Prostate gland (tissue), 2 donors: Measurements from ENCODE around the gene ASS1. TPM values are rescaled to one million over a fixed set of nuclear protein-coding genes. Genes with fewer than 3 reads are reported as not detected.
A peak's percentile ranks its signal among the peaks of the same experiment; 100 is the strongest.

Experiments
- DNase-seq: peaks from one replicate; pipeline ENCODE4 v3.0.0-alpha.2; 2019; ENCODE audit warnings: low spot score
- H3K27ac ChIP-seq, 2 donors: fragments of 200-600 bp; sonication (generic); 2 replicates each; pipeline ENCODE4 v1.5.1; 2017 to 2019
- H3K27me3 ChIP-seq: fragments of 200-600 bp; sonication (generic); replicated peaks from 2 replicates; pipeline ENCODE4 v1.5.1; 2019; ENCODE audit not compliant: insufficient read depth
- H3K36me3 ChIP-seq, 2 donors: fragments of 200-600 bp; sonication (generic); 1 replicate in 1 of 2; 2 replicates in 1 of 2; pipeline versions ENCODE4 v1.5.1 to v1.8.1; 2017 to 2019
- H3K4me1 ChIP-seq: fragments of 200-600 bp; sonication (generic); replicated peaks from 2 replicates; pipeline ENCODE4 v1.5.1; 2019
- H3K4me3 ChIP-seq, 2 donors: fragments of 200-600 bp; sonication (generic); 2 replicates each; pipeline ENCODE4 v1.5.1; 2017 to 2019
- H3K9me3 ChIP-seq: fragments of 200-600 bp; sonication (generic); 2 replicates; pipeline ENCODE4 v1.5.1; 2017
- POLR2A ChIP-seq: fragments of 450-650 bp; IDR thresholded peaks from one replicate; pipeline ENCODE4 v1.6.1; 2016; ENCODE audit warnings: antibody characterized with exemption, mild to moderate bottlenecking
- POLR2AphosphoS5 ChIP-seq: sonication (generic); formaldehyde crosslinking; IDR thresholded peaks from one replicate; pipeline ENCODE4 v1.6.1; 2017; ENCODE audit warnings: antibody characterized with exemption
- WGBS: methylation state at CpG from one replicate; pipeline ENCODE4 v1.1.5; 2018; 5-methylcytosine and 5-hydroxymethylcytosine counted together
- intact Hi-C: fragments of 100-400 bp; cut with DNase I; formaldehyde crosslinking; loops from one replicate; pipeline ENCODE4 v1.14.2; 2022
- total RNA-seq, 2 donors: library from RNA; depleted of rRNA; stranded (reverse); fragments of >200 nt; gene quantifications; one replicate each; pipeline ENCODE4 v1.1.0, GENCODE V29; 2016
- TF ChIP-seq, protein P1 (sequence below), 4 experiments: fragments of 200-600 bp in 2 of 4; fragments of 450-650 bp in 2 of 4; sonication (generic) in 2 of 4; IDR thresholded peaks; 1 replicate in 3 of 4; 2 replicates in 1 of 4; pipeline ENCODE4 v1.5.1; 2016 to 2019; ENCODE audit warnings: antibody characterized with exemption in 4 of 4, mild to moderate bottlenecking in 2 of 4, moderate library complexity in 2 of 4

ASS1 gene
- total RNA-seq, 2 donors from 2014 or later: 59.4 to 228 TPM

DNA sequence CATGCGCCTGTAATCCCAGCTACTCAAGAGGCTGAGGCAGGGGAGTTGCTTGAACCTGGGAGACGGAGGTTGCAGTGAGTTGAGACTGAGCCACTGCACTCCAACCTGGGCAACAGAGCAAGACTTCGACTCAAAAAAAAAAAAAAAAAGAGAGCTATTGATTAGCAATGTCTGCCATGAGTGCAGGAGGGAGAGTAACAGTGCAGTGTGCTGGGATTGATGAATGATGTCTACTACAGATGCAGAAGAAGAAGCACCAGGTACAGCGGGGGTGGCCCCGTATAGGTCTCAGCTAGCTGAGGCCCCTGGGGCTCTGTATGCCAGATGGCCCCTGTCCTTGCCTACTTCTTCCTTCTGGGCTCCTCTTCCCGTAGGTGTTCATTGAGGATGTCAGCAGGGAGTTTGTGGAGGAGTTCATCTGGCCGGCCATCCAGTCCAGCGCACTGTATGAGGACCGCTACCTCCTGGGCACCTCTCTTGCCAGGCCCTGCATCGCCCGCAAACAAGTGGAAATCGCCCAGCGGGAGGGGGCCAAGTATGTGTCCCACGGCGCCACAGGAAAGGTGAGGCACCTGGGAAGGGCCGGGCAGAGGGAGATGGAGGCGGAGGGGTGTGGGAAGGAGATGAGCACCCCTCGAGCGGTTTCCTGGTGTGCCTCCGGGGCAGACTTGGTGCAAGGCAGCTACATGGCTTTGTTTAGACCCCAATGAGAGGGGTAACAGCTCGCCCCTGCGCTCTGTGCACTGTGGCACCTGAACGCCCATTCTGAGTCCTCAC is 13.5 kb downstream of the ASS1 start:
- no peak overlapping the region for H3K4me3 ChIP-seq
- intact Hi-C loops: no loop called here
- DNase-seq: no peak
- H3K27me3 ChIP-seq: no peaks in the 10 kb centered on the region
- H3K4me1 ChIP-seq: no peaks in the 10 kb centered on the region
- WGBS: 95% methylated on average over 23 of the region's 23 CpGs
- H3K9me3 ChIP-seq: no peaks in the 10 kb centered on the region
- TF ChIP-seq, protein P1, sequence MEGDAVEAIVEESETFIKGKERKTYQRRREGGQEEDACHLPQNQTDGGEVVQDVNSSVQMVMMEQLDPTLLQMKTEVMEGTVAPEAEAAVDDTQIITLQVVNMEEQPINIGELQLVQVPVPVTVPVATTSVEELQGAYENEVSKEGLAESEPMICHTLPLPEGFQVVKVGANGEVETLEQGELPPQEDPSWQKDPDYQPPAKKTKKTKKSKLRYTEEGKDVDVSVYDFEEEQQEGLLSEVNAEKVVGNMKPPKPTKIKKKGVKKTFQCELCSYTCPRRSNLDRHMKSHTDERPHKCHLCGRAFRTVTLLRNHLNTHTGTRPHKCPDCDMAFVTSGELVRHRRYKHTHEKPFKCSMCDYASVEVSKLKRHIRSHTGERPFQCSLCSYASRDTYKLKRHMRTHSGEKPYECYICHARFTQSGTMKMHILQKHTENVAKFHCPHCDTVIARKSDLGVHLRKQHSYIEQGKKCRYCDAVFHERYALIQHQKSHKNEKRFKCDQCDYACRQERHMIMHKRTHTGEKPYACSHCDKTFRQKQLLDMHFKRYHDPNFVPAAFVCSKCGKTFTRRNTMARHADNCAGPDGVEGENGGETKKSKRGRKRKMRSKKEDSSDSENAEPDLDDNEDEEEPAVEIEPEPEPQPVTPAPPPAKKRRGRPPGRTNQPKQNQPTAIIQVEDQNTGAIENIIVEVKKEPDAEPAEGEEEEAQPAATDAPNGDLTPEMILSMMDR (IDR thresholded peaks at IDR 0.05): no peak
- TF ChIP-seq POLR2AphosphoS5 (no peak), POLR2A (no peak)
- H3K36me3 ChIP-seq: no peaks in the 10 kb centered on the region
- no peak overlapping the region for H3K27ac ChIP-seq

DNA sequence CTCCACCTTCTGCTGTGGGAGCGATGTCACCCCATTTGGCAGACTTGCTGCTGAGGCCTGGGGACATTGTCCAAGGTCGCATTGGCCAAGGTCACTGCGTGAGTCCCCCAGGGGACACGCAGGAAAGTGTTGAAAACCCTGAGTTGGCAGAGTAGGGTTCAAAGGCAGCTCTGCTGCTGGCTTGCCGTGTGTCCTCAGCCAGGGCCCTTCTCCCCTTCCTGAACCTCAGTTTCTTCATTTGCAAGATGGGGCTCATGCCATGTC is 14.0 kb downstream of the ASS1 start:
- DNase-seq: no peak
- H3K4me3 ChIP-seq: no peak overlapping the region
- 95% methylated on average over 5 of the region's 5 CpGs for WGBS
- H3K4me1 ChIP-seq: no peaks in the 10 kb centered on the region
- H3K9me3 ChIP-seq: no peaks in the 10 kb centered on the region
- no peaks in the 10 kb centered on the region for H3K36me3 ChIP-seq
- intact Hi-C loops: no loop called here
- H3K27me3 ChIP-seq: no peaks in the 10 kb centered on the region
- no peak overlapping the region for H3K27ac ChIP-seq
- TF ChIP-seq, protein P1 (IDR thresholded peaks at IDR 0.05): no peak
- TF ChIP-seq POLR2AphosphoS5 (no peak), POLR2A (no peak)

DNA sequence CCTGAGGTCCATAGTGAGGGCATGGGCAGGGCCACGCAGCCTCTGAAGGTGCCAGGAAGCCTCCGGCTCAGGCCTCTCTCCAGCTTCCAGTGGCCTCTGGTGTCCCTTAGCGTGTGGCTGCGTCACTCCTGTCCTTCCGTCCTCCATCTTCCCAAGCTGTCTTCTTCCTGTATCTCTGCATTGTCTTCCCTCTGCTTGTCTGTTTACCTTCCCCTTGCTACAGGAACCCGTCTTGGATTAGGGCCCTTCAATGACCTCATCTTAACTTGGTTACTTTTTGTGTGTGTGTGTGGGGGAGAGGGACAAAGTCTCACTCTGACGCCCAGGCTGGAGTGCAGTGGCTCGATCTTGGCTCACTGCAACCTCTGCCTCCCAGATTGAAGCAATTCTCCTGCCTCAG is 14.4 kb downstream of the ASS1 start:
- DNase-seq: no peak
- Histone ChIP-seq H3K4me3 (no peak overlapping the region), H3K9me3 (no peaks in the 10 kb centered on the region), H3K36me3 (no peaks in the 10 kb centered on the region), H3K27ac (no peak overlapping the region), H3K4me1 (no peaks in the 10 kb centered on the region), H3K27me3 (no peaks in the 10 kb centered on the region)
- TF ChIP-seq POLR2AphosphoS5 (no peak), POLR2A (no peak)
- TF ChIP-seq, protein P1 (IDR thresholded peaks at IDR 0.05): no peak
- intact Hi-C loops: no loop called here
- 69% methylated on average over 8 of the region's 8 CpGs for WGBS

DNA sequence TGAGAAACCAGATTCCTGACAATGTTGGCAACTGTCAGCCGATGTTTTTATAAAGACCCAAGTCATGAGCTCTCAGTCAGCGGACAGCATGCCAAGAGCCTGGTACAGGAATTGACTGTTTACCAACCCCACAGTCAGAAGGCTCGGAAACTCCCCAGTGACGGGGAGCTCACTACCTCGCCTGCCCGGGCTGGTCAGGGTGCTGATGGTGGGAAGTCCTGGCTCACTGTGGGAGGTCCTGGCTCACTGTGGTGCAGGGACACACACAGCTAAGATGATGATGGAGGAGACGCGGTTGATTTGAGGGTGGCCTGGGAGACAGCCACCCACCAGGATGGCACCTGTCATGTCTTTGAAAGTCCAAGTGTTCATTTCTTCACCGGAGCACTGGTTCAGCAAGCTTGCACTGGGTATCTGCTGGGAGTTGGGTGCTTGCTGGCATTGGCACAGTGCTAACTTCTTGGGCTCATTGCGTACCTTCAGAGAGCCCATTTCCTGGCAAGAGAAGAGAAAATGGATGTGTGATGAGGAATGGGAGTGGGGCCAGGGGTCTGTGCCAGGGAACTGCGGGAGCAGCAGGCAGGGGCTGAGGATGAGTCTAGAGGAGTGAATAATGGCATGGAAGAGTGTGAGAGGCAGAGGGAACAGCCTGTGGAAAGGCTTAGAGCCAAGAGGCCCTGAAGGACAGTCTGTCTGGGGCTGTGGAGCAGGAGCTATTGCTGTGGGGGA is 15.3 kb downstream of the ASS1 start:
- Histone ChIP-seq H3K36me3 (no peaks in the 10 kb centered on the region), H3K27ac (no peak overlapping the region), H3K4me1 (no peaks in the 10 kb centered on the region), H3K4me3 (no peak overlapping the region), H3K9me3 (no peaks in the 10 kb centered on the region), H3K27me3 (no peaks in the 10 kb centered on the region)
- WGBS: 63% methylated on average over 11 of the region's 11 CpGs
- no peak for DNase-seq
- TF ChIP-seq, protein P1 (IDR thresholded peaks at IDR 0.05): no peak
- no peak for TF ChIP-seq POLR2AphosphoS5
- no peak for TF ChIP-seq POLR2A
- intact Hi-C loops: no loop called here

DNA sequence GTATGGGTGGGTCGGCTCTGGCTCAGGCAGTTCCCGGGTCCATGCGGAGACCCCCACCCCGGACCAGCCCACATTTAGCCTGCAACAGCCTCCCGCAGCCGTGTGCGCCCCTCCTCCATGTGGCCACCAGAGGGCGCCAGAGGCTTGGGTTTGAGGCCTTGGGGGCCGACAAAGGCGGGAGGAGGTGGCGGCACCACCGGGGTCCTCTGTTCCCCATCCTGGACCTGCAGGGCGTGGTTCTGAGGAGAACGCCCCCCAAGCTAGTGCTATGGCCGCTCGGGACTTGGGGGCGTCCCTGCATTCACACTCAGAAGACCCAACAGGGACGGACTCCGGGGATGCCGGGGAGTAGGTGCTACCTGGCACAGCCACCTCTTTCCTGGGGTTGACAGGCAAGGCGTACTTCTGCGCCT is 16.5 kb downstream of the ASS1 start:
- H3K27me3 ChIP-seq: no peaks in the 10 kb centered on the region
- H3K4me1 ChIP-seq: no peaks in the 10 kb centered on the region
- no peaks in the 10 kb centered on the region for H3K36me3 ChIP-seq
- H3K27ac ChIP-seq: no peak overlapping the region
- WGBS: 16% methylated on average over 22 of the region's 22 CpGs
- peak; percentile 28 for DNase-seq
- intact Hi-C loops: loop anchor here (1.0 kb wide), 1 partner anchor 221 kb away; no protein-coding TSS in a partner anchor
- TF ChIP-seq POLR2AphosphoS5 (peak; percentile 31), POLR2A (no peak)
- TF ChIP-seq, protein P1 (IDR thresholded peaks at IDR 0.05): peak; percentile 85 to 95 (median 92)
- no peak overlapping the region for H3K4me3 ChIP-seq
- H3K9me3 ChIP-seq: no peaks in the 10 kb centered on the region
